ENCODE results near the gene ANXA9. TPM values are rescaled to one million over a fixed set of nuclear protein-coding genes. Genes with fewer than 3 reads are reported as not detected.

ANXA9 gene
- total RNA-seq, 2 experiments from 2014 or later, result not detected

DNA sequence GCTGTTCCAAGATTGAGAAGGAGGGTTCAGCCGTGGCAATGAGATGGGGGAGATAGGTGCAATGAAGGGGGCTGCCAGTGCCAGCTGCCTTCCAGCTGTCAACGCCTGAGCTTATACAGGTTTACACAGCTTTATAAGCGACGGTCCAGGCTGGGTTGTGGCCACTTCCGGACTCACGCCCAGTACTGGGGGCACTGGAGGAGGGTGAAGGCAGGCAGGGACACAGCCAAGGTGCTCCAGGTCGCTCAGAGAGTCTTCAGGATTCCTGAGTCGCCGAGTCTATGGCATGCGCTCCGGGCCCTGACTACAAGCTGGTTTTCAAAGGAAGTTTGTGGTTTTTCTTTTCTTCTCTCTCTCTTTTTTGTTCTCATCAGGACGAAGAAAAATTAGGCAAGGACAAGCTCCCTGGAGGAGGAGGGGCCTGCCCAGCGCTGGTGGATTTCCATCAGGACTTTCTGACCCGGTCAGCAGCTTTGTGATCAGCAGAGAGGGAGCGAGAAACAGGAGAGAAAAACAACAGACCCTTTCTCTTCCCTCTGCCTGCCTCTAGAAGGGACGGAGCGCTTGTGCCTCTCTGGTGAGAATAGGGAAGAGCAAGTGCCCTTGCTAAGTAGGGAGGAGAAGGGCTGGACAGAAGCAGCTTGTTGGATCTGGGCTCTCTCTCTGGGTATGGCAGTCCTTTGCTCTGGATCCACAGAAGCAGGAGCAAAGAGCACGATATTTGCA is 24.4 kb downstream of the ANXA9 start, which contains the start of gene MINDY1:
MINDY1 (minus strand) TSS at position 576 of the 726 bp plus-strand sequence. CDS start 4,285 bp downstream, outside the sequence.
- H3K4me1 Mint-ChIP-seq (ENCODE audit: low read depth), result peaks cover 86% of the 10 kb centered on the region
- peak within 1 kb of the TSS; percentile 98 for H3K4me3 Mint-ChIP-seq
- ChIA-PET POLR2A (interaction anchor here (0.6 to 2.0 kb wide), 15 partner anchors 8 to 1557 kb away, joined by 3 to 8 read pairs (median 4); partner anchors contain the start of genes APH1A, C1orf56, CERS2 and GOLPH3L), CTCF (interaction anchor here (0.7 to 5.9 kb wide), 21 partner anchors 11 to 446 kb away, joined by 3 to 94 read pairs (median 6); partner anchors contain the start of genes ANXA9, C1orf56, CDC42SE1 and GABPB2)
- peaks cover 14% of the 10 kb centered on the region for H3K36me3 Mint-ChIP-seq (ENCODE audit: low read depth)
- DNase-seq (peak; percentile 53), ATAC-seq (peak; percentile 25)
- H3K27ac Mint-ChIP-seq, result peak within 1 kb of the TSS; percentile 91
- H3K27me3 Mint-ChIP-seq (ENCODE audit: low read depth), result no peaks in the 10 kb centered on the region
- H3K9me3 Mint-ChIP-seq (ENCODE audit: insufficient read depth), result no peaks in the 10 kb centered on the region

DNA sequence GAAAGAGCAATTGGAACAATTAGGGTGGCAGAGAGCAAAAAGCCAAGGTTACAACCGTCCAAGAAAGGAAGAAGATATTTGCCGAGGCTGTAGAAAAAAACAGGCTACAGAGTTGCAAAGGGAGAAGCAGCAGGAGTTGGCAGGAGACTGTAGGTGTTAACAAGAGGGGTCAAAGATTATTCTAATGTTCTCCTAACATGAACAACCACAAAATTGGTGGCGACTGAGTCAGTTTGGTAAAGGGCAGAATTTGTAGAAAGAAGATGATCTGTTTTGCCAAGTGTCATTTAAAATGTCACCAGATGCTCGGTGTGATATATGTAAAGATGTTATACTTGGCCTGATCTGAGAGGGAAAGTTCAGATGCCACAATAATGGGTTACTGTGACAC is 25.8 kb downstream of the ANXA9 start:
- Mint-ChIP-seq H3K4me1 (ENCODE audit: low read depth) (peaks cover 77% of the 10 kb centered on the region), H3K4me3 (peak overlapping the region; percentile 98), H3K27ac (peak overlapping the region; percentile 91), H3K36me3 (ENCODE audit: low read depth) (peaks cover 3% of the 10 kb centered on the region), H3K27me3 (ENCODE audit: low read depth) (no peaks in the 10 kb centered on the region), H3K9me3 (ENCODE audit: insufficient read depth) (no peaks in the 10 kb centered on the region)
- POLR2A ChIA-PET, result interaction anchor here (0.6 to 2.0 kb wide), 2 partner anchors 148 to 149 kb away, joined by 3 to 5 read pairs; partner anchors contain the start of gene TNFAIP8L2
- ATAC-seq, result peak; percentile 16
- no peak for DNase-seq
- CTCF ChIA-PET, result interaction anchor here (1.9 to 5.9 kb wide), 5 partner anchors 12 to 52 kb away, joined by 7 to 94 read pairs (median 18); partner anchors contain the start of genes ANXA9, C1orf56, CDC42SE1 and MLLT11

GRCh38 chr1:151008244-151009205 is 26.4 kb downstream of the ANXA9 start, which contains the start of gene PRUNE1:
TSS of gene PRUNE1 (plus strand) at chr1:151008449. CDS start at chr1:151008633, 184 bp downstream.
- no peaks in the 10 kb centered on the region for H3K9me3 Mint-ChIP-seq (ENCODE audit: insufficient read depth)
- H3K4me1 Mint-ChIP-seq (ENCODE audit: low read depth), result peaks cover 73% of the 10 kb centered on the region
- ChIA-PET POLR2A (interaction anchor here (0.6 kb wide), 1 partner anchor 148 kb away, joined by 3 read pairs; the partner anchor contains the start of gene TNFAIP8L2), CTCF (interaction anchor here (1.1 to 1.5 kb wide), 2 partner anchors 15 to 16 kb away, joined by 3 to 4 read pairs; no protein-coding TSS in a partner anchor)
- DNase-seq, result peak; percentile 97
- peak; percentile 86 for ATAC-seq
- peak within 1 kb of the TSS; percentile 98 for H3K4me3 Mint-ChIP-seq
- H3K27ac Mint-ChIP-seq, result peak within 1 kb of the TSS; percentile 91
- H3K36me3 Mint-ChIP-seq (ENCODE audit: low read depth), result peaks cover 3% of the 10 kb centered on the region
- no peaks in the 10 kb centered on the region for H3K27me3 Mint-ChIP-seq (ENCODE audit: low read depth)

DNA sequence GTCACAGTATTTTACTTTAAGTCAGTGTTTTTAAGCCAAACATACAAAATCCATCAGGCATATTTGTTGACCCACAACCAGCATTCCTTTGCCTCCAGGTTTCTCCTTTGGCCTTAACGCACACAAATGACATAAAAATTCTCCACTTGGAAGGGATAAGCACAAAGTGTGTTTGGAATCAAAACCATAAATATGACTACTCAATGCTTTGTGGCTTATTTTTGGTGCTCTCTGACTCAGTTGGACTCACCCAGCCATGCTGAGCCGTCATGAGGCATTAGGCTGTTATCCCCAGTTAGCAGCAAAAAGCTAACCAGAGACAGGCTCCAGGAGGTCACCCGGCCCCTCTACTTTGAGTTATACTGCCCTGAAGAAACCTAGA is 27.1 kb downstream of the ANXA9 start:
- H3K36me3 Mint-ChIP-seq (ENCODE audit: low read depth), result peaks cover 3% of the 10 kb centered on the region
- DNase-seq (no peak), ATAC-seq (no peak)
- peaks cover 68% of the 10 kb centered on the region for H3K4me1 Mint-ChIP-seq (ENCODE audit: low read depth)
- H3K27me3 Mint-ChIP-seq (ENCODE audit: low read depth), result no peaks in the 10 kb centered on the region
- H3K27ac Mint-ChIP-seq, result peak overlapping the region; percentile 91
- ChIA-PET POLR2A (no interaction called here), CTCF (interaction anchor here (1.0 to 1.5 kb wide), 3 partner anchors 15 to 39 kb away, joined by 3 to 4 read pairs (median 4); partner anchors contain the start of gene C1orf56)
- H3K4me3 Mint-ChIP-seq, result peak overlapping the region; percentile 98
- no peaks in the 10 kb centered on the region for H3K9me3 Mint-ChIP-seq (ENCODE audit: insufficient read depth)

GRCh38 chr1:151009674-151010345 is 27.7 kb downstream of the ANXA9 start:
- no peak overlapping the region for H3K27ac Mint-ChIP-seq
- CTCF ChIA-PET, result interaction anchor here (1.0 to 1.5 kb wide), 4 partner anchors 14 to 38 kb away, joined by 3 to 4 read pairs (median 4); partner anchors contain the start of gene C1orf56

GRCh38 chr1:151010346-151010726 is 28.2 kb downstream of the ANXA9 start:
- H3K27ac Mint-ChIP-seq, result no peak overlapping the region
- no peak for DNase-seq
- POLR2A ChIA-PET, result no interaction called here
- no peaks in the 10 kb centered on the region for H3K27me3 Mint-ChIP-seq (ENCODE audit: low read depth)
- H3K9me3 Mint-ChIP-seq (ENCODE audit: insufficient read depth), result no peaks in the 10 kb centered on the region
- H3K36me3 Mint-ChIP-seq (ENCODE audit: low read depth), result peaks cover 3% of the 10 kb centered on the region
- H3K4me3 Mint-ChIP-seq, result no peak overlapping the region
- no peak for ATAC-seq
- H3K4me1 Mint-ChIP-seq (ENCODE audit: low read depth), result peaks cover 60% of the 10 kb centered on the region
- CTCF ChIA-PET, result interaction anchor here (1.0 to 1.5 kb wide), 3 partner anchors 14 to 38 kb away, joined by 4 to 5 read pairs (median 4); partner anchors contain the start of gene C1orf56

More at GRCh38 chr1:151009674-151010345, 27.7 kb downstream of the ANXA9 start:
- ATAC-seq (no peak), DNase-seq (no peak)
- Mint-ChIP-seq H3K4me1 (ENCODE audit: low read depth) (peaks cover 63% of the 10 kb centered on the region), H3K27me3 (ENCODE audit: low read depth) (no peaks in the 10 kb centered on the region), H3K9me3 (ENCODE audit: insufficient read depth) (no peaks in the 10 kb centered on the region), H3K36me3 (ENCODE audit: low read depth) (peaks cover 3% of the 10 kb centered on the region), H3K4me3 (peak overlapping the region; percentile 98)
- POLR2A ChIA-PET, result no interaction called here

DNA sequence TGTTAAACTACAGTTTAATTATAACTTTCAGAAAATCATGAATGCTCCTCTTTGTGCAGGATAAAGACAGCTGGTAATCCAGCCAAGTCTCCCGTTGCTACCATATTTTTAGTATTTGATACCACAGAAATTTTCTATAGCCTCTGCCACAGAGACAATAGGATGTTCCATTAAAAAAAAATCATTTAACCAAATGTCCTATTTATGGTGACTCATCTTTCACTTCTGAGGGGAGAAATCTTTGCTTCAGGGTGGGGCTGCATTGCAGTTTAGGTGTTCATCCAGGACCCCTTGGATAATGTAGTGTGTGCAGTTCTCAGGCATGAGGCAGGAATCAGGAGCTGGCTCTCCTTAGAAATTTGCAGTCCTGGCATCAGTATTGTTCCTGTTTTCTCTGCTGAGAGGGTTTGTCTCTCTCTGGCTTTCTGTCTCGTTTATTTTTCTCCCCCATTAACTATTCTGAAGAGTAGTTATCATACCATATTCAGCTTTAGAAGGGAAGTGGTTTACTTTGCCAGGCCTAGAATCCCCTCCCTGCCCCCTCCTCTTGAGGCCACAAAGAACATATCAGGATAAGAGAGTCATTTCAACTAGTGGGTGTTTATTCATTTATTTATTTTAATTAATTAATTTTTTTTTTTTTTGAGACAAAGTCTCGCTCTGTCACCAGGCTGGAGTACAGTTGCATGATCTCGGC is 29.2 kb downstream of the ANXA9 start:
- Mint-ChIP-seq H3K36me3 (ENCODE audit: low read depth) (peaks cover 3% of the 10 kb centered on the region), H3K27ac (peak overlapping the region; percentile 69), H3K9me3 (ENCODE audit: insufficient read depth) (no peaks in the 10 kb centered on the region), H3K4me3 (no peak overlapping the region), H3K4me1 (ENCODE audit: low read depth) (peaks cover 50% of the 10 kb centered on the region), H3K27me3 (ENCODE audit: low read depth) (no peaks in the 10 kb centered on the region)
- ChIA-PET CTCF (interaction anchor here (0.5 to 1.9 kb wide), 7 partner anchors 12 to 331 kb away, joined by 3 to 6 read pairs (median 4); partner anchors contain the start of genes C1orf56, CDC42SE1 and TNFAIP8L2), POLR2A (interaction anchor here (1.1 kb wide), 1 partner anchor 13 kb away, joined by 3 read pairs; no protein-coding TSS in a partner anchor)
- ATAC-seq (no peak), DNase-seq (no peak)

DNA sequence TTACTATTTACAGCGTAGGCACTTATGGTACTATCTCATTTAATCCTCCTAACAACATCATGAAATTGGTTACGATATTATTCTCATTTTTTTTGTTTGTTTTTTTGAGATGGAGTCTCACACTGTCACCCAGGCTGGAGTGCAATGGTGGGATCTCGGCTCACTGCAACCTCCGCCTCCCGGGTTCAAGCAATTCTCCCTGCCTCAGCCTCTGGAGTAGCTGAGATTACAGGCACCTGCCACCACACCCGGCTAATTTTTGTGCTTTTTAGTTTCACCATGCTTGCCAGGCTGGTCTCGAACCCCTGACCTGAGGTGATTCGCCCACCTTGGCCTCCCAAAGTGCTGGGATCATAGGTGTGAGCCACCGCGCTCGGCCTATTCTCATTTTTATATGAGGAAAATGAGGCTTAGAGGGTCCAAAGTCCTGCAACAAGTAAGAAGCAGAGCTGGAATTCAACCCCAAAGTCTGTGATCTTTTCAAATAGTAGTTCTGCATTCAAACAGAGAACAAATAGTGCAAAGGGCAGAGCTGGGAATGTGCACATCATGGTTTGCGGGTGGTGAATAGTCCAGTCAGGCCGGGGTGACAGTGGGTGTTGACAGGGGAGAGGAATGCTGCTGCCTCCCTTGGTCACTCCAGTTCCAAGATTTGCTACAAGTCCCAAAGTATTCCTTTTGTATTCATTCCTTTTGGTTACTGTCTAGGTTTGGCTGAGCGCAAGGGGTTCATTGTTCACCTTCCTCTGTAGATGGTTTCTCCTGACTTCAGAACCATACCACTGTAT is 30.8 kb downstream of the ANXA9 start:
- Mint-ChIP-seq H3K36me3 (ENCODE audit: low read depth) (peaks cover 3% of the 10 kb centered on the region), H3K9me3 (ENCODE audit: insufficient read depth) (no peaks in the 10 kb centered on the region), H3K4me3 (no peak overlapping the region), H3K27me3 (ENCODE audit: low read depth) (no peaks in the 10 kb centered on the region), H3K27ac (no peak overlapping the region), H3K4me1 (ENCODE audit: low read depth) (peaks cover 35% of the 10 kb centered on the region)
- CTCF ChIA-PET, result interaction anchor here (1.0 to 1.9 kb wide), 4 partner anchors 12 to 144 kb away, joined by 3 to 6 read pairs (median 4); partner anchors contain the start of gene TNFAIP8L2
- POLR2A ChIA-PET, result no interaction called here
- DNase-seq (no peak), ATAC-seq (no peak)

DNA sequence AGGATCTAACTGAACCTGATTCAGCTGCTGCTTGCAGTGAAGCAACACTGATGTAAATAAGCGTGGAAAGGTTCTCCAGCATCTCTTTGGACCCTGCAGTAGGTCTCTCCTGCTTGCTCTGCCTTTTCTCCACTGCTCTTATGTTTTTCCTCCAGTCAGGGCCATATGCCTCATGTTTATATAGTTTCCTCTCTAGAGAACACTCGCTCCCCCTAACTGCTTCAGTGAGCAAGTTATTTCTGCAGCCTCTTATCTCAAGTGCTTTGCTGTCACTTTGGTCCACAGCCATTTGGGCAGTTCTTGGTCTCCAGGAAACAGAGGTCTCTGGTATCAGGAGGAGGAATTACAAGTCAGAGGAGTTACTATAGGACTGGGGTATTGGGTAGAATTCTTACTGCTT is 31.4 kb downstream of the ANXA9 start:
- ATAC-seq (no peak), DNase-seq (no peak)
- Mint-ChIP-seq H3K27me3 (ENCODE audit: low read depth) (no peaks in the 10 kb centered on the region), H3K9me3 (ENCODE audit: insufficient read depth) (no peaks in the 10 kb centered on the region), H3K4me3 (no peak overlapping the region), H3K36me3 (ENCODE audit: low read depth) (peaks cover 4% of the 10 kb centered on the region), H3K4me1 (ENCODE audit: low read depth) (peaks cover 30% of the 10 kb centered on the region), H3K27ac (no peak overlapping the region)
- CTCF ChIA-PET, result no interaction called here
- POLR2A ChIA-PET, result no interaction called here

Data from activated CD8-positive, alpha-beta T cell treated with anti-CD3 and anti-CD28 coated beads, Interleukin-2, amount 10 ng/mL, durations not matched to agents 7 days and 5 days (primary cell).